ENCODE results near the gene SMIM14. TPM values are rescaled to one million over a fixed set of nuclear protein-coding genes. Genes with fewer than 3 reads are reported as not detected.
A peak's percentile ranks its signal among the peaks of the same experiment; 100 is the strongest.
"Not testable (repeated sequence)": the region's sequence is repeated elsewhere in the genome, so short reads cannot be mapped to it uniquely, and the experiment has no call there.

Gene SMIM14
- total RNA-seq, 1 donor from 2014 or later = 209 TPM

- ATAC-seq (peak; percentile 71), DNase-seq (ENCODE audit: low spot score) (peak; percentile 59)
Observed at GRCh38 chr4:39541987-39542610, 96.6 kb downstream of the SMIM14 start.

DNA sequence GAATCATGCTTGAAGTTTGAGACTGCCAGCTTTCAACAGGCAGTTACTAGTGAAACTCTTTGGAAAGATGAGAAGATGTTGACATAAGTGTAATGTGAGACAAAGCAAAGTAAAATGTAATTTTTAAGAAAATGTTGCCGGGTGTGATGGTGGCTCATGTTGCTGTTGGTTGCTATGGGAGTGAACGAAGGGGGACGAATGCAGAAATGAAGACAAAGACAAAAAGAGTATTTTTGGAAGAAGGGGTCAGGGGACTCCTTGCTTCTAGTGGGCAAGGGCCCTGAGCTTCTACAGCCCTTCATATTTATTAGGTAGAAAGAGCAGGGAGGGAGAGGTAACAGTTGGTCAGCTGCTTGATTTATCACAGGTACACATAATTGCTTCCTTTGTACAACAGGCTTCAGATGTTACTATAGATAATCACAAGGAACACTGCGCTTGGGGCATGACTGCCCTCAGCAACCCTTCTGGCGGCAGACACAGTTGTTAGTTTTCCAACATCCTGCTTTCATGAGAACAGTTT lies 99.5 kb downstream of the SMIM14 start:
- no peak for ATAC-seq
- no peak for DNase-seq (ENCODE audit: low spot score)

DNA sequence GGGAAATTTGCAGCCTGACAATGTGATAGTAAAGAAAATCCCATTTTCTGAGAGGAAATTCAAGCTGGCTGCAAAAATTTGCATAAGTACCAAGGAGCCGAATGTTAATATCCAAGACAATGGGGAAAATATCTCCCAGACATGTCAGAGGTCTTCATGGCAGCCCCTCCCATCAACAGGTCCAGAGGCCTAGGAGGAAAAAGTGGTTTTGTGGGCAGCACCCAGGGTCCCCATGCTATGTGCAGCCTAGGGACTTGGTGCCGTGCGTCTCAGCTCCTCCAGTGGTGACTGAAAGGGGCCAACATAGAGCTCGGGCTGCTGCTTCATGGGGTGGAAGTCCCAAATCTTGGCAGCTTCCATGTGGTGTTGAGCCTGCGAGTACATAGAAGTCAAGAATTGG lies 105.1 kb downstream of the SMIM14 start:
- DNase-seq (ENCODE audit: low spot score) (no peak), ATAC-seq (no peak)

DNA sequence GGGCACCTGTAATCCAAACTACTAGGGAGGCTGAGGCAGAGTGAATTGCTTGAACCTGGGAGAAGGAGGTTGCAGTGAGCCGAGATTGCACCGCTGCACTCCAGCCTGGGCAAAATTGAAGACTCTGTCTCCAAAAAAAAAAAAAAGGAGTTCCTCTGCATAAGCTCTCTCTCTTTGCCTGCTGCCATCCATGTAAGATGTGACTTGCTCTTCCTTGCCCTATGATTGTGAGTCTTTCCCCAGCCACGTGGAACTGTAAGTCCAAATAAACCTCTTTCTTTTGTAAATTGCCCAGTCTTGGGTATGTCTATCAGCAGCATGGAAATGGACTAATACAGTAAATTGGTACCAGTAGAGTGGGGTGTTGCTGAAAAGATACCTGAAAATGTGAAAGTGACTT lies 106.4 kb downstream of the SMIM14 start:
- ATAC-seq; DNase-seq (ENCODE audit: low spot score): not testable (repeated sequence)

DNA sequence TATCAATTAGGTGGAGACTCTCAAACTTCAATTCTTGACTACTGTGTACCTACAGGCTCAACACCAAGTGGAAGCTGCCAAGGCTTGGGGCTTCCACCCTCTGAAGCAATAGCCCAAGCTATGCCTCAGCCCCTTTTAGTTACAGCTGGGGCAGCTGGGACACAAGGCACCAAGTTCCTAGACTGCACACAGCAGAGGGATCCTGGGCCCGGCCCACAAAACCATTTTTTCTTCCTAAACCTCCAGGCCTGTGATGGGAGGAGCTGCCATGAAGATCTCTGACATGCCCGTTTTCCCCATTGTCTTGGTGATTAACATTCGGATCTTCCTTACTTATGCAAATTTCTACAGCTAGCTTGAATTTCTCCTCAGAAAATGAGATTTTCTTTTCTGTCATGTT lies 108.0 kb downstream of the SMIM14 start:
- DNase-seq (ENCODE audit: low spot score) = no peak
- ATAC-seq = no peak

DNA sequence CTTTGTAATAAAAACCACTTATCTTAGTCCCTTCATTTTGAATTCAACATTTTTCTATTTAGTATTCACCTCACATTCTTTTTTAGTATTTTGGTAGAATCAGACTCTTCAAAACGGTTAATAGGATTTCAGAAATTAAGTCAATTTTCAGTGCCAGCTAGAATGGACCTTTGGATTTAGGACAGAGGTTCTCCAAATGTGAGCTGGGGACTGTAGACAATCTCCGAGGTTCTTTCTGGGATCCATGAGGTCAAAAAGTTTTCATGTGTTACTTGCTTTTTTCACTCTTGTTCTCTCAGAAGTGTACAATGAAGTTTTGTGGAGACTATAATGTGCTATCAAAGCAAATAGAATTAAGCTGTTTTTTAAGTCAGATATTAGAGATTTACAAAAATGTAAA lies 109.1 kb downstream of the SMIM14 start:
- DNase-seq (ENCODE audit: low spot score) (no peak), ATAC-seq (no peak)

DNA sequence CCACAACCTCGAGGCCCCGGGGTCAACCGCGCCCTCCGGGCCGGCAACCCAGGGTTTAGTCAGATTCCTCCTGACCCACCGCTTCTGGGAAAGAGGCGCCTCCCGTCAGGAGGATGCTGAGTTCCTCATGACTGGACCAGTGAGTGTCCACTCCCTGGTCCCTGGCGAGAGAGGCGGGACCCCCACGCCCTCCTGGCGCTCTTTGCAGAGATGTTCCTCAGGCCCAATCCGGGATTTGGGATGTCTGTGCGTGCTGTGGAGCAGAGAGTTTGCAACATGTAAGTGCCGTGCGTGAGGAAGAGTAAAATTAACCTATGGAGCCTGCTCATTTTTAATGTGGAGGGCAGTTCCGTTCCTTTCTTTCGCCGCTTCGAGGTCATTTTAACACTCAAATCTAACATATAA lies 110.6 kb downstream of the SMIM14 start:
- DNase-seq (ENCODE audit: low spot score) (no peak), ATAC-seq (peak; percentile 48)

GRCh38 chr4:39527296-39528060 lies 111.2 kb downstream of the SMIM14 start, which contains the start of gene UGDH:
UGDH (minus strand) TSS chr4:39527439; CDS start chr4:39521512, 5,927 bp downstream.
- ATAC-seq (peak; percentile 87), DNase-seq (ENCODE audit: low spot score) (peak; percentile 99)

DNA sequence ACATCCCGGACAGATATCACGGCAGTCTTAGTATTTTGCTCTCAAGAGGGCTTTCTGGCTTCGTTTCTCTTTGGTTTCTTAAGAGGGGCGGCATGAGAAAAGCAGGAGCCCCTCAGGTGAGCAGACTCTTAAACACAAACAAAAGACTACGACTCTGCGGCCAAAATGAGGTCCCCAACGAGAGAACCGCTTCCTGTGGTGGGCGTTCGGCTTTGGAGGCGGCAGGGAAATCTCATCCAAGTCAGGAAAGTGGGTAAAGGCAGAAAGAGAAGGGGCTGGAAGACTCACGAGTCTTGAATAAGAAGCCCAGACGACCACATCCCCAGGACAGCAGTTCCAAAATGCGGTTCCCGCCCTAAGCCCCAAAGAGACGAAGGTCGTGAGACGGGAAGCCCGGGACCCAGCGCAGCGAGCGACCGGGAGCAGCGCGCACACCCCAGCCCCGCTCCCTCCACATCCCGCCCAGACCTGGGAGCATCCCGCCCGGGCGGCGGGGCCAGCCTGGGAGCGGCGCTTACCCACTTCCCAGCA lies 111.8 kb downstream of the SMIM14 start:
- no peak for ATAC-seq
- DNase-seq (ENCODE audit: low spot score) = no peak

- DNase-seq (ENCODE audit: low spot score) = no peak
Observed at GRCh38 chr4:39525822-39526690, 112.6 kb downstream of the SMIM14 start.

GRCh38 chr4:39524161-39524957 lies 114.3 kb downstream of the SMIM14 start:
- ATAC-seq (no peak), DNase-seq (ENCODE audit: low spot score) (no peak)

More at GRCh38 chr4:39525822-39526690, 112.6 kb downstream of the SMIM14 start:
- no peak for ATAC-seq

- ATAC-seq = no peak
- DNase-seq (ENCODE audit: low spot score) = no peak
Observed at GRCh38 chr4:39522068-39522467, 116.6 kb downstream of the SMIM14 start.

DNA sequence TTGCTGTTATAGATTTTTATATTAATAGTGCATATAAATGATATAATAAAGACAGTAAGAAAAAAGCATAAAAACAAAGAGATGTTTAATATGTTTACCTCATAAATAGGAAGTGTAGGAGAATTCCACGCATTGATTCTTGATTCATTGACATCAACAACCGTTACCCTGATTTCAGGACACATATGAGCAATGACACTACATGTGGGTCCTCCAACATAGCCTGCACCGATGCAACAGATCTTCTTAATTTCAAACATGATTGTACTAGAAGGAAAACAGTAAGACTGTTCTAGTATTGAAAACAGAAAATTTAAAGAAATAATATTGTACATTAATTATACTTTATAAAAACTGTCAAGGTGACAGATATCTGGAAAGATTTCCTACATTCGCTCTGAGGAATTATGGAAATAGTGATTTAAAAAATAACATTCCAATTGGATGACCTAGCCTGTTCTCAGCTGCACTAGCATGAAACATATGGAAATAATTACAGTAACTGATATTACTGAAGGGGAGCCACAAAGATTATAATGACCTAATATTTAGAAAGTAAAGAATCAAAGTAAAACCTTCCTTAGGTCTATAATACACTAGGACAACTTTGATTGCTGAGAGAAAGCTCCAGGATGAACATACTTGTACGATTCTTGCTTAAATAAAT lies 117.3 kb downstream of the SMIM14 start:
- ATAC-seq (no peak), DNase-seq (ENCODE audit: low spot score) (no peak)

DNA sequence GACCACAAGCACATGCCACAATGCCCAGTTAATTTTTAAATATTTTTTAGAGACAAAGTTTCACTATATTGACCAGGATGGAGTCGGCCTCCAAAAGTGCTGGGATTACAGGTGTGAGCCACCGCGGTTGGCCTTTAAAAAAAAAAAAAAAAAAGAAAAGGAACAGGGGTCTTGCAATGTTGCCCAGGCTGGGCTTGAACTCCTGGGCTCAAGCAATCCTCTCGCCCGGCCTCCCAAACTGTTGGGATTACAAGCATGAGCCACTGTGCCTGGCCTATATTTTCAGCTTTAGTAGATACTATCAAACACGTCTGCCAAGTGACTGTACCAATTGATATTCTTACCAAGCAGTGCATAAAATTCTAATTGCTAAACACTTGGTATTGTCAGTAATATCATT lies 120.2 kb downstream of the SMIM14 start:
- DNase-seq (ENCODE audit: low spot score) = no peak
- ATAC-seq = no peak

- ATAC-seq (no peak), DNase-seq (ENCODE audit: low spot score) (no peak)
Observed at GRCh38 chr4:39516407-39516966, 122.2 kb downstream of the SMIM14 start.

- not testable (repeated sequence) for DNase-seq (ENCODE audit: low spot score); ATAC-seq
Observed at GRCh38 chr4:39515669-39516401, 122.8 kb downstream of the SMIM14 start.

DNA sequence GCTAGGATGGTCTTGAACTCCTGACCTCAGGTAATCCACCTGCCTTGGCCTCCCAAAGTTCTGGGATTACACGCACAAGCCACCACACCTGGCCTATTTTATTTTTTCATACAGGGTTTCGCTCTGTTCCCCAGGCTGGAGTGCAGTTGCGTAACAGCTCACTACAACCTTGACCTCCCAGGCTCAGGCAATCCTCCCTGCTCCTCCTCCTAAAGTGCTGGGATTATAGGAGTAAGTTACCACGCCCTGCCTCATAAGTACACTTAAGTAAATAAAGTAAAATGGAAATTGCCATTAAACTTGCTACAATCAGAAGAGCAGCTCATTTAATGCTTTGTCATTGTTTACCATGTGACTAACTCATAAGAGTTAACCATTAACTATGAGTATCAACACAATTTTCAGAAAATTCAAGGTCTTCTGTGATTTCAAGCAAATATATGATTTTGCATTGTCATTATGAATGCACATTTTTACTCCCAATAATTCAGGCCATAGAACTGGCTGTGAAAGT lies 123.7 kb downstream of the SMIM14 start:
- DNase-seq (ENCODE audit: low spot score) (peak; percentile 80), ATAC-seq (peak; percentile 80)

- ATAC-seq; DNase-seq (ENCODE audit: low spot score): not testable (repeated sequence)
Observed at GRCh38 chr4:39514266-39514665, 124.4 kb downstream of the SMIM14 start.

Measured in left lobe of liver (tissue), 2 donors.